ENCODE results near the gene SIRPG.
A peak's percentile ranks its signal among the peaks of the same experiment; 100 is the strongest.
"Not testable (repeated sequence)": the region's sequence is repeated elsewhere in the genome, so short reads cannot be mapped to it uniquely, and the experiment has no call there.

SIRPG gene

GRCh38 chr20:1619861-1620444, 37.6 kb downstream of the SIRPG start, which contains the start of gene SIRPB1:
TSS of gene SIRPB1 (minus strand) at chr20:1620009. CDS start at chr20:1619944, 65 bp downstream.
- H3K4me3 ChIP-seq = peak within 1 kb of the TSS in 2 of 7 experiments; percentile 0 to 4
- H3K27ac ChIP-seq = peak within 1 kb of the TSS in 4 of 21 experiments; percentile 7 to 79 (median 42)

- H3K4me3 ChIP-seq = peak overlapping the region in 2 of 7 experiments; percentile 0 to 4
- peak overlapping the region in 3 of 21 experiments; percentile 7 to 79 (median 52) for H3K27ac ChIP-seq
Measured at GRCh38 chr20:1618954-1619540, 38.5 kb downstream of the SIRPG start.

- peak overlapping the region in 1 of 21 experiments; percentile 35 for H3K27ac ChIP-seq
- peak overlapping the region in 1 of 7 experiments; percentile 0 for H3K4me3 ChIP-seq
Measured at GRCh38 chr20:1618479-1618878, 39.1 kb downstream of the SIRPG start.

GRCh38 chr20:1616858-1617434, 40.6 kb downstream of the SIRPG start:
- H3K27ac ChIP-seq = no peak overlapping the region
- no peak overlapping the region for H3K4me3 ChIP-seq

- H3K27ac ChIP-seq, H3K4me3 ChIP-seq: not testable (repeated sequence)
Measured at GRCh38 chr20:1610404-1610803, 47.2 kb downstream of the SIRPG start.

- not testable (repeated sequence) for H3K4me3 ChIP-seq, H3K27ac ChIP-seq
Measured at GRCh38 chr20:1608678-1609347, 48.8 kb downstream of the SIRPG start.

- Histone ChIP-seq H3K27ac (no peak overlapping the region), H3K4me3 (no peak overlapping the region)
Measured at GRCh38 chr20:1600736-1601135, 56.8 kb downstream of the SIRPG start.

- H3K4me3 ChIP-seq = no peak overlapping the region
- H3K27ac ChIP-seq = no peak overlapping the region
Measured at GRCh38 chr20:1595333-1595732, 62.2 kb downstream of the SIRPG start.

GRCh38 chr20:1588533-1589460, 68.8 kb downstream of the SIRPG start:
- Histone ChIP-seq H3K27ac (peak overlapping the region in 5 of 21 experiments; percentile 61 to 87 (median 67)), H3K4me3 (no peak overlapping the region)

GRCh38 chr20:1587781-1588532, 69.6 kb downstream of the SIRPG start:
- Histone ChIP-seq H3K27ac (peak overlapping the region in 5 of 21 experiments; percentile 61 to 87 (median 67)), H3K4me3 (no peak overlapping the region)

- no peak overlapping the region for H3K4me3 ChIP-seq
- no peak overlapping the region for H3K27ac ChIP-seq
Measured at GRCh38 chr20:1579488-1579887, 78.1 kb downstream of the SIRPG start.

Measured in skin epidermis (tissue), 12 donors.